Measurements from ENCODE around the gene NAP1L1.

NAP1L1 gene

DNA sequence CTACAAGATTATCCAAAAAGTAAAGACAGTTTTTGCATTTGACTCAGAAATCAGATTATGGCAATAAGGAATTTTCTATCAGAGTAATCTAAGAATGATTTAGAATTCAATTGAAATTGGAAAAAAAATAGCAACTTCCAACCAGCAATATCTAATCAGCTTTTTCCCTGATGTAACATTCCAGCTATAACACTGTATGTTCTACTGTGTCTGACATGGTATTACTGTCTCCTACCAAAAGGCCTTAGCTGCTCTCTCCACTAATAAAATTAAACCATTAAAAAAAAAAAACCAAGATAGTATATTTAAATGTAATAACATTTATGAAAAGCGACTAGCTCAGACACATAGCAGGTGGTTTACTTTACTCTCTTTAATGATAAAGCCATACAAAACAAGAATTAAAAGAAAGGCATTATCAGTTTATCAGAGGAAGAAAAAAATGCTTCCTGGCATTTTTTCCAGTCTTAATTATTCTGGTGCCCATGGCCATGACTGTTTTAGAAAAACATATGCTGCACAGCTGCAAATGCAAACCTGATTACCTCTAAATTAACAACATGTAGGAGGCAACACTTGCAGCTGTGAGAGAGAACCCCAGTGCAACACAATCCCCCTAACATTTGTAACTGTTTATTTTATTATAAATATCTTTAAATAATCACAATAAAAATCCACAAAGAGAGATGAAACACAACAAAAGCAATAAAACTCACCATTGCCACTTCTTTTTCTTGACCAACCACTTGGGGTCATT, 81.7 kb downstream of the NAP1L1 start:
- TF ChIP-seq, protein P1, sequence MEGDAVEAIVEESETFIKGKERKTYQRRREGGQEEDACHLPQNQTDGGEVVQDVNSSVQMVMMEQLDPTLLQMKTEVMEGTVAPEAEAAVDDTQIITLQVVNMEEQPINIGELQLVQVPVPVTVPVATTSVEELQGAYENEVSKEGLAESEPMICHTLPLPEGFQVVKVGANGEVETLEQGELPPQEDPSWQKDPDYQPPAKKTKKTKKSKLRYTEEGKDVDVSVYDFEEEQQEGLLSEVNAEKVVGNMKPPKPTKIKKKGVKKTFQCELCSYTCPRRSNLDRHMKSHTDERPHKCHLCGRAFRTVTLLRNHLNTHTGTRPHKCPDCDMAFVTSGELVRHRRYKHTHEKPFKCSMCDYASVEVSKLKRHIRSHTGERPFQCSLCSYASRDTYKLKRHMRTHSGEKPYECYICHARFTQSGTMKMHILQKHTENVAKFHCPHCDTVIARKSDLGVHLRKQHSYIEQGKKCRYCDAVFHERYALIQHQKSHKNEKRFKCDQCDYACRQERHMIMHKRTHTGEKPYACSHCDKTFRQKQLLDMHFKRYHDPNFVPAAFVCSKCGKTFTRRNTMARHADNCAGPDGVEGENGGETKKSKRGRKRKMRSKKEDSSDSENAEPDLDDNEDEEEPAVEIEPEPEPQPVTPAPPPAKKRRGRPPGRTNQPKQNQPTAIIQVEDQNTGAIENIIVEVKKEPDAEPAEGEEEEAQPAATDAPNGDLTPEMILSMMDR (IDR thresholded peaks at IDR 0.05; ENCODE audit: extremely low read depth, insufficient read depth, missing control alignments) = no peak
- no peak for DNase-seq (ENCODE audit: low spot score)
- in situ Hi-C loops (cut with MboI; ENCODE audit: low pct_unique_long_range_greater_than_20kb, low sequenced_read_pairs, unreplicated experiment) = no loop called here

DNA sequence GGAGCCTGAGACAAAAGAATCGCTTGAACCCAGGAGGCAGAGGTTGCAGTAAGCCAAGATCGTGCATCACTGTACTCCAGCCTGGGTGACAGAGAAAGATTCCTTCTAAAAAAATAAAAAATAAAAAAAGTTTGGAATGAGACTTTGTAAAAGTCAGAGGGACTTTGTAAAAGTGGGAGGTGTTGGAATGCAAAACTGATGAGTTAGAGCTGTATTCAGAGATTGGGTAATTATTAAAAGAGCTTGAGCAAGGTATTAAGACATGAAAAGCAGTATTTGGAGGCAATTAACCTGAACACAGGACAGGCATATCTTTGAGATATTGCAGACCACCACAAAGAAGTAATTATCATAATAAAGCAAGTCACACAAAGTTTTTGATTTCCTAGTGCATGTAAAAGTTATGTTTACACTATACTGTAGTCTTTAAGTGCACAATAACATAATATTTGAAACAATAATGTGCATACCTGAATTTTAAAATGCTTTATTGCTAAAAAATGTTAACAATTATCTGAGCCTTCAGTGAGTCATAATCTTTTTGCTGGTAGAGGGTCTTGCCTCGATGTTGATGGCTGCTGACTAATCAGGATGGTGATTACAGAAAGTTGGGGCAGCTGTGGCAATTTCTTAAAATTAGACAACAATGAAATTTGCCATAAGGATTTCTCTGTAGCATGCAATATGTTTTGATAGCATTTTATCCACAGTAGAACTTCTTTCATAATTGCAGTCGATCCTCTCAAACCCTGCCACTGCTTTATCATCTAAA, 86.0 kb downstream of the NAP1L1 start:
- DNase-seq (ENCODE audit: low spot score) = no peak
- in situ Hi-C loops (cut with MboI; ENCODE audit: low pct_unique_long_range_greater_than_20kb, low sequenced_read_pairs, unreplicated experiment) = no loop called here
- TF ChIP-seq, protein P1 (IDR thresholded peaks at IDR 0.05; ENCODE audit: extremely low read depth, insufficient read depth, missing control alignments) = no peak

DNA sequence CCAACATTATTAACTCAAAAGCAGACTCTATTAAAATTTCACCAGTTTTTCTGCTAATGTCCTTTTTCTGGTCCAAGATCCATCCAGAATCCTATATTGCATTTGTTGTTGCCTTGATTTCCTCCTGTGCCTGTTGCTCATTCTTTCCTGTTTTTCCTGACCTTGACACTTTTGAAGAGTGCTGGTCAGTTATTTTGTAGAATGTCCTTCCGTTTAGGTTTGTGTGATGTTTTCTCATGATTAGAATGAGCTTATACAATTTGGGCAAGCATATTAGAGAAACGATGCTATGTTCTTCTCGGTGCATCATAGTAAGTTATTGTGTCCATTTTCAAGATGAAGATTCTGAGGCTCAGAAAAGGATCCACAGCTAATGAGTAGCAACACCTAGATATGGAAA, 86.8 kb downstream of the NAP1L1 start:
- in situ Hi-C loops (cut with MboI; ENCODE audit: low pct_unique_long_range_greater_than_20kb, low sequenced_read_pairs, unreplicated experiment) = no loop called here

DNA sequence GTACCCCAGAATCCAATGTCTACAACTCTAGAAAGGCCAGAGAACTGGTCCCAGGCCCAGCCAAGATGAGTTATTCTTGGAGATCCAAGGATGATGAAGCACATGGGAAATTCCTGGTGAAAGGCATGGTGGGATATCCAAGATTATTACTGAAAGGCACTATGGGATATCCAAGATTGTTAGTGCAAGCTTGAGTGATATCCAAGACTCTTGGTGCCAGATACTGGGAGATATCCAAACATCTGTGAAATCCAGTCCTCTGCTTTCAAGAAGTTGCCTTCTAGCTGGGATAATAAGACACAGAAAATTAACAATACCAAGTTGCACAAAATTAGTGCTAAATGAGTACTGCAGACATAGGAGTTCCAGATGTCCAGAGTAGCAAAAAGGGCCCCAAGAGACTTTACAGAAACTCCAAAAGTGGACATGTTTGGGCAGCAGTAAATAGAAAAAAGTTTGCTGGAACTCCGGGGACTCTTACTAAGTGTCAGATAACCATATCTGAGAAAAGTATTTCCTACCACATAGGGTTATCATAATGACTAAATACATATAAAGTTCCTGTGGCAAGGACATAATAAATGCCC, 87.5 kb downstream of the NAP1L1 start:
- in situ Hi-C loops (cut with MboI; ENCODE audit: low pct_unique_long_range_greater_than_20kb, low sequenced_read_pairs, unreplicated experiment) = no loop called here
- no peak for DNase-seq (ENCODE audit: low spot score)
- TF ChIP-seq, protein P1 (IDR thresholded peaks at IDR 0.05; ENCODE audit: extremely low read depth, insufficient read depth, missing control alignments) = no peak

More for the DNA sequence above, 86.8 kb downstream of the NAP1L1 start:
- TF ChIP-seq, protein P1 (IDR thresholded peaks at IDR 0.05; ENCODE audit: extremely low read depth, insufficient read depth, missing control alignments) = no peak
- no peak for DNase-seq (ENCODE audit: low spot score)

DNA sequence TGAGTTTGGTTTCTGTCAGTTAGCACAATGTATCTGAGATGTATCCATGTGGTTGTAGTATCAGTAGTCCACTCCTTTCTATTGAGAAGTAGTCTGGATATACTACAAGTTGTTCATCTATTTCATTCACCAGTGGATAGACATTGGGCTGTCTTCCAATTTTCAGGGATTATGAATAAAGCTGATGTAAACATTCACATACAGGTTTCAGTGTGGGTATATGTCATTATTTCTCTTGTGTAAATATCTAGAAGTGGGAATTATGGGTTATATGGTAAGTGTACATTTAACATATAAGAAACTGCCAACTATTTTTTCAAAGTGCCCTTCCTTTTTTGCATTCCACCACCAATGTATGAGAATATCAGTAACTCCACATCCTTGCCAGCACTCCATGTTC, 88.8 kb downstream of the NAP1L1 start:
- in situ Hi-C loops (cut with MboI; ENCODE audit: low pct_unique_long_range_greater_than_20kb, low sequenced_read_pairs, unreplicated experiment) = no loop called here
- TF ChIP-seq, protein P1 (IDR thresholded peaks at IDR 0.05; ENCODE audit: extremely low read depth, insufficient read depth, missing control alignments) = no peak

DNA sequence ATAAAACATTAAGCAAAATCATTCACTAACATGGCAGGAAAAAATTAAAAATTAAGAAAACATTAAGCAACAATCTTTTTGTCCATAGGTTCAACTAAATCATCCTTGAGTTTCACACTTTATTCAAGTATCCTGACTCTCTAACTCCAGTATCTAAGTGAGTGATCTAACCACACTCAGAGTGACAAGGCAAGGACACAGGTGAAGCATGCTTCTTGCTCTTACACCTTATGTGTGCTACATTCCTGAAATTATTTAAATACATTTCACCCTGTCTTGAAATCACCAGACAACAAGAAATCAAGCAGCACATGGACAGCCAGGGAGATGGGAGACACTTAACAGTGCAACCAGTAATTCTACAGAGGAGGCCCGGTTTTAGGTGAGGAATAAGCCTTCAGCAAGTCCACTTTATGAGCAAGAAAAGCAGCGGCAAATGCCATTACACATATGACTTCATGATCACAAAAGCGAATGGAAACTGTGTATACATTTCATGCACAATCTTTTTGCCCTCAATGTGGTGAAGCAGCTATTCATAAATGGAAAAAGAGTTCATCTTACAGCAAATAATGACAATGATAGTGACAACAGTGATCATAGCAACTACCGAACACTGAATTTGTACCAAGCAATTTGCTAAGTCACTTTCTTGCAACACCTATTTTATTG, 90.3 kb downstream of the NAP1L1 start:
- TF ChIP-seq, protein P1 (IDR thresholded peaks at IDR 0.05; ENCODE audit: extremely low read depth, insufficient read depth, missing control alignments) = no peak
- in situ Hi-C loops (cut with MboI; ENCODE audit: low pct_unique_long_range_greater_than_20kb, low sequenced_read_pairs, unreplicated experiment) = no loop called here
- no peak for DNase-seq (ENCODE audit: low spot score)

More for the DNA sequence above, 88.8 kb downstream of the NAP1L1 start:
- DNase-seq (ENCODE audit: low spot score) = no peak
